Ovary (tissue), 9 donors: ENCODE results near the gene TEX38. TPM values are rescaled to one million over a fixed set of nuclear protein-coding genes. Genes with fewer than 3 reads are reported as not detected.
"Not testable (repeated sequence)": the region's sequence is repeated elsewhere in the genome, so short reads cannot be mapped to it uniquely, and the experiment has no call there.

Source experiments
- DNase-seq, 5 donors: peaks; one replicate each; pipeline ENCODE4 v3.0.0-alpha.2; 2019 to 2020
- H3K27ac ChIP-seq, 2 donors: fragments of 200-600 bp; one replicate each; pipeline versions ENCODE4 v1.5.1 to v1.8.0; 2019 to 2022
- H3K27me3 ChIP-seq: fragments of 200-600 bp; one replicate; pipeline ENCODE4 v1.8.0; 2022
- H3K36me3 ChIP-seq: fragments of 200-600 bp; sonication (generic); one replicate; pipeline ENCODE4 v1.5.1; 2019
- H3K4me1 ChIP-seq: one replicate; pipeline ENCODE4 v1.8.1; 2013; ENCODE audit warnings: mild to moderate bottlenecking, moderate library complexity; ENCODE audit not compliant: insufficient read depth
- H3K4me3 ChIP-seq: fragments of 200-600 bp; sonication (generic); one replicate; pipeline ENCODE4 v1.5.1; 2017
- H3K9me3 ChIP-seq, 2 donors: fragments of 200-600 bp in 1 of 2; sonication (generic) in 1 of 2; one replicate each; pipeline versions ENCODE4 v1.5.1 to v1.8.1; 2013 to 2019; ENCODE audit warnings: mild to moderate bottlenecking in 1 of 2, moderate library complexity in 1 of 2
- CTCF ChIP-seq, 3 donors: fragments of 450-650 bp in 2 of 3; fragments of 200-600 bp in 1 of 3; IDR thresholded peaks; one replicate each; pipeline versions ENCODE4 v1.5.1 to v1.8.0; 2016 to 2022; ENCODE audit warnings: antibody characterized with exemption in 3 of 3, mild to moderate bottlenecking in 1 of 3
- EP300 ChIP-seq: sonication (generic); formaldehyde crosslinking; IDR thresholded peaks from one replicate; pipeline ENCODE4 v1.6.1; 2017; ENCODE audit warnings: antibody characterized with exemption
- POLR2A ChIP-seq: fragments of 450-650 bp; IDR thresholded peaks from one replicate; pipeline ENCODE4 v1.6.1; 2017; ENCODE audit warnings: antibody characterized with exemption, mild to moderate bottlenecking, moderate library complexity
- WGBS, 3 donors: extraction: QIAGEN DNeasy Blood & Tissue Kit in 1 of 3; methylation state at CpG; one replicate each; pipeline versions ENCODE4 v1.1.5 to v1.1.7; 2013 to 2017; 5-methylcytosine and 5-hydroxymethylcytosine counted together
- intact Hi-C, 4 donors: fragments of 100-400 bp; cut with DNase I; formaldehyde crosslinking; loops; one replicate each; pipeline versions ENCODE4 v1.11.0 to v1.15.1; 2022 to 2023
- polyA plus RNA-seq, 2 donors: library from polyadenylated mRNA; stranded (reverse); fragments of 200-250 nt in 1 of 2; fragments of 350-450 nt in 1 of 2; fragmentation: Illumina TruSeq in 1 of 2; extraction: RNeasy Lipid Tissue Mini Kit (QIAGEN cat#74804) in 1 of 2; gene quantifications; one replicate each; pipeline ENCODE4 v1.2.3, GENCODE V29; 2013 to 2014
- total RNA-seq, 7 donors: library from RNA; depleted of rRNA in 2 of 7; stranded (reverse); fragments of >200 nt in 2 of 7; fragmentation: NEBNext Ultra II Directional in 3 of 7; extraction: Animal tissue kit (Norgen Biotek cat#: 25700) in 3 of 7; gene quantifications; one replicate each; pipeline versions ENCODE4 v1.1.0 to v1.2.4, GENCODE V29; 2016 to 2023
- donor health status: DM: no; HTN: no; CAD: no; lungs with moderate emphysema.
- donor health status: DM: no; HTN: no; CAD: no.
- donor health status: Bipolar disorder and iron deficiency.
- donor health status: DM: yes; HTN: yes; CAD: no.
- donor health status: DM: no; HTN: no; CAD: no.
- donor health status: DM: yes; HTN: yes; CAD: no.

TEX38 gene
- total and polyA plus RNA-seq, 9 donors: 0.08 to 0.45 TPM; not detected in 7

- no peaks in the 10 kb centered on the region for H3K36me3 ChIP-seq
- no peaks in the 10 kb centered on the region for H3K9me3 ChIP-seq
- no peak overlapping the region for H3K27ac ChIP-seq
- intact Hi-C loops: no loop called here
- WGBS, 3 donors: 42 to 62% (median 50%) methylated on average over 6 of the region's 6 CpGs
- H3K27me3 ChIP-seq: no peaks in the 10 kb centered on the region
- DNase-seq: peak; percentile 15 to 58 (median 26)
- peaks cover 4% of the 10 kb centered on the region for H3K4me1 ChIP-seq
- H3K4me3 ChIP-seq: no peak overlapping the region
- TF ChIP-seq CTCF (IDR thresholded peaks at IDR 0.05) (no peak), POLR2A (no peak), EP300 (no peak)
These were observed 20.5 kb downstream of the TEX38 start for GRCh38 chr1:46691997-46692790.

DNA sequence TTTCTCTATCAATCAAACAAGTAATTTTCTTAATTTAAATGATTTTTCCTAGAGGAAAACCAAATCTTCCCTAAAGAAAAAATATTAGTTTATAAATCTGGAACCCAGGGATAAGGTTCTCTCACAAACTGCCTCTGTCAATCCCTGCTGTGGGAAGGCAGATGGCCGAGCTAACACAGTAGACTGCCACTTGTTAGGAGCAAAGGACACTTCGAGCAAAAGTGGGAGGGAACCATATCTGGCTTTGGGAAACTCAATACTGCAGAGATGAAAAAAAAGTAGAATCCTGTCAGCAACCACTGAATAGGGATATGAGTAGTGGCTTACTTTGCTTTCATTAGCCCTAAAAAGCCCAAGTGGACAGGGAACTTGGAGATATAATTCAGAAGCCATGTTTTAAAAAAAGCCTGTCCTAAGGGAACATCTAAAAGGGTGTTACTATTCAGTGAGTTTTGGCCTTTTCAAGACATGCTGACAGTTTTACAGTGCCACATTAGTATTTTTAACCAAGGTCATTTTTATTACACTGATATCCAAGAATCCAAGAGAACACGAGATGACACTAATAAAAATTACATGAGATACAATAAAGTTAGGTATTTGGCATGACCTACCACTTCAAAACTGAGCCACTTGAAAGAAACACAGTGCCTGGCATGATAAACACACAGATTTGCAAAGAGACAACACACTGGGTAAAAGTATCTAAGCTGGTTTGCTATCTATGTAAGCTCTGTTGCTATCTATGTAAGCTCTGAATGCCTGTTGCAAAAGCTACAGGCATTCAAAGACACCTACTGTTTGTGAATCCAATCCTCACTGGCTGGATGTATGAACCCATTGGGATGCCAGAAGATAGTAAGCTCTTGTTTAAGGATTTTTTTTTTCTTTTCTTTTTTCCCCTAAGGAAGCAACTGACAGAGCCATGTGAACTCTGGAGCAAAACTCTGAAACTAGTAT is 21.4 kb downstream of the TEX38 start:
- no peak for DNase-seq
- H3K4me1 ChIP-seq: no peaks in the 10 kb centered on the region
- WGBS, 3 donors: 14 to 67% (median 59%) methylated on average over 3 of the region's 3 CpGs
- H3K27me3 ChIP-seq: no peaks in the 10 kb centered on the region
- intact Hi-C loops: no loop called here
- no peaks in the 10 kb centered on the region for H3K36me3 ChIP-seq
- H3K4me3 ChIP-seq: no peak overlapping the region
- no peak for TF ChIP-seq EP300
- TF ChIP-seq POLR2A: no peak
- TF ChIP-seq CTCF (IDR thresholded peaks at IDR 0.05): no peak
- H3K9me3 ChIP-seq: no peaks in the 10 kb centered on the region
- no peak overlapping the region for H3K27ac ChIP-seq

GRCh38 chr1:46694676-46695075 is 23.0 kb downstream of the TEX38 start:
- H3K36me3 ChIP-seq, intact Hi-C loops, H3K27me3 ChIP-seq, H3K4me3 ChIP-seq, H3K4me1 ChIP-seq, DNase-seq, H3K27ac ChIP-seq, H3K9me3 ChIP-seq: not testable (repeated sequence)
- WGBS, 3 donors: 96 to 98% (median 97%) methylated on average over 3 to 4 of the region's 4 CpGs

GRCh38 chr1:46697053-46697452 is 25.4 kb downstream of the TEX38 start:
- H3K9me3 ChIP-seq: no peaks in the 10 kb centered on the region
- TF ChIP-seq EP300: no peak
- TF ChIP-seq POLR2A: no peak
- no peak for TF ChIP-seq CTCF (IDR thresholded peaks at IDR 0.05)
- WGBS, 3 donors: 86 to 94% (median 93%) methylated on average over 2 of the region's 2 CpGs
- no peak overlapping the region for H3K27ac ChIP-seq
- intact Hi-C loops: no loop called here
- DNase-seq: no peak
- H3K36me3 ChIP-seq: no peaks in the 10 kb centered on the region
- H3K4me1 ChIP-seq: no peaks in the 10 kb centered on the region
- no peaks in the 10 kb centered on the region for H3K27me3 ChIP-seq
- no peak overlapping the region for H3K4me3 ChIP-seq
